Type B pancreatic cell (in vitro differentiated cells): ENCODE data around the gene CDKL2. TPM values are rescaled to one million over a fixed set of nuclear protein-coding genes. Genes with fewer than 3 reads are reported as not detected.

ENCODE experiments used
- DNase-seq: peaks from one replicate; pipeline ENCODE4 v3.0.0; 2021; ENCODE audit warnings: mixed read lengths; ENCODE audit not compliant: unreplicated experiment; ENCODE audit errors: extremely low spot score
- H3K27ac Mint-ChIP-seq: 2 replicates; pipeline ENCODE4 v1.8.0; 2021; ENCODE audit warnings: mild to moderate bottlenecking, mixed read lengths
- H3K27me3 Mint-ChIP-seq: 2 replicates; pipeline ENCODE4 v1.8.0; 2021; ENCODE audit warnings: mixed read lengths
- H3K36me3 Mint-ChIP-seq: 2 replicates; pipeline ENCODE4 v1.8.0; 2021; ENCODE audit warnings: mixed read lengths
- H3K4me1 Mint-ChIP-seq: one replicate; pipeline ENCODE4 v1.8.0; 2021; ENCODE audit warnings: mixed read lengths; ENCODE audit not compliant: unreplicated experiment
- H3K4me3 Mint-ChIP-seq: 2 replicates; pipeline ENCODE4 v1.8.0; 2021; ENCODE audit warnings: mild to moderate bottlenecking, mixed read lengths
- H3K9me3 Mint-ChIP-seq: 2 replicates; pipeline ENCODE4 v1.8.0; 2021; ENCODE audit warnings: mixed read lengths
- long read RNA-seq: library from polyadenylated mRNA; unstranded; transcript quantifications from one replicate; pipeline ENCODE4 v2.0.0, GENCODE V29; 2020
- total RNA-seq: library from RNA; stranded (reverse); gene quantifications from 2 replicates; pipeline ENCODE4 v1.2.1, GENCODE V29; 2021; ENCODE audit warnings: low replicate concordance
- TF ChIP-seq, protein P1 (sequence below): fragments of 200-600 bp; sonication (generic); conservative IDR thresholded peaks from 2 replicates; pipeline ENCODE4 v1.5.0; 2021; ENCODE audit warnings: antibody characterized with exemption, mild to moderate bottlenecking

The CDKL2 gene
- 0.71 and 2.6 TPM in 2 replicates for total RNA-seq
- long read RNA-seq, partial matches to known transcripts = 1 of 1 reads
- long read RNA-seq, other reads (novel, unspliced or antisense) = 0 of 1 reads

DNA sequence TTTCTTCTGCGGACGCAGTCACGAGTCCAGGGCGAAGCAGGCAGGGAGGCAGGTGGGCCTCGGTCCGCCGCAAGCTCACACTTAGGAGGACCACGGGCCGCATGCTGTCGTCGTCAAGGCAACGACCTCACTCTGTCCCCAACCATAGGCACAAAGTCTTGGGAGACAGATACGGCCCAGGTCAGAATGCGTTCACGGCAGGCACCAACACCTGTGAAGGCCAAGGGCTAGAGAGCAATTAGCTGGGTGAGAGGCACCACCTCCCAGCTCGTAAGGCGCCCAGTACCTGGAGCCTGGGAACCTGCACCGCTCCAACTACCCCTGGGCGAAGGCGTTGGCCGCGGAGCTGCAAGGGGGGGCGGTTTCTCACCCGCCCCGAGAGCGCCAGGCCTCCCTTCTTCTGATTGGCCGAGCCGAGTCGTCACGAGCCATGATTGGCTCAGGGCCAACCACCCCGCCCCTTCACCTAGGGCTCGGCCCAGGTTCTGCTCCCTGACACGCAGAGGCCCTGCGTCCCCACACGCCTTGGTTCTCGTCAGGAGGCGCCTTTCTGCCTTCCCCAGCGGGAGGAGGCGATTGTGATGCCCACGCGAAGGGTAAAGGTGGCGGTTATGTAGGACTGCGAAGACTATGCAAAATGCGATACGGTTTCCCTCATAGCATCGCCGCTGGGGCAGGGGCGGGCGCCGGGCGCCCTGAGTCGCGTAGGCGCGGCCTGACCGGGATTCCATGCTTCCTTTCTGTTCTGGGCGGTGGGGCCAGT lies at the start of gene CDKL2:
TSS of gene CDKL2 (minus strand) at position 355 of the 763 bp plus-strand sequence. CDS start 4,540 bp downstream, outside the sequence.
- Mint-ChIP-seq H3K4me3 (peak within 1 kb of the TSS; percentile 95), H3K9me3 (no peaks in the 10 kb centered on the region), H3K36me3 (no peaks in the 10 kb centered on the region), H3K27ac (peak within 1 kb of the TSS; percentile 33), H3K27me3 (no peaks in the 10 kb centered on the region), H3K4me1 (peaks cover 7% of the 10 kb centered on the region)
- DNase-seq = peak; percentile 91
- TF ChIP-seq, protein P1, sequence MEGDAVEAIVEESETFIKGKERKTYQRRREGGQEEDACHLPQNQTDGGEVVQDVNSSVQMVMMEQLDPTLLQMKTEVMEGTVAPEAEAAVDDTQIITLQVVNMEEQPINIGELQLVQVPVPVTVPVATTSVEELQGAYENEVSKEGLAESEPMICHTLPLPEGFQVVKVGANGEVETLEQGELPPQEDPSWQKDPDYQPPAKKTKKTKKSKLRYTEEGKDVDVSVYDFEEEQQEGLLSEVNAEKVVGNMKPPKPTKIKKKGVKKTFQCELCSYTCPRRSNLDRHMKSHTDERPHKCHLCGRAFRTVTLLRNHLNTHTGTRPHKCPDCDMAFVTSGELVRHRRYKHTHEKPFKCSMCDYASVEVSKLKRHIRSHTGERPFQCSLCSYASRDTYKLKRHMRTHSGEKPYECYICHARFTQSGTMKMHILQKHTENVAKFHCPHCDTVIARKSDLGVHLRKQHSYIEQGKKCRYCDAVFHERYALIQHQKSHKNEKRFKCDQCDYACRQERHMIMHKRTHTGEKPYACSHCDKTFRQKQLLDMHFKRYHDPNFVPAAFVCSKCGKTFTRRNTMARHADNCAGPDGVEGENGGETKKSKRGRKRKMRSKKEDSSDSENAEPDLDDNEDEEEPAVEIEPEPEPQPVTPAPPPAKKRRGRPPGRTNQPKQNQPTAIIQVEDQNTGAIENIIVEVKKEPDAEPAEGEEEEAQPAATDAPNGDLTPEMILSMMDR = no peak

DNA sequence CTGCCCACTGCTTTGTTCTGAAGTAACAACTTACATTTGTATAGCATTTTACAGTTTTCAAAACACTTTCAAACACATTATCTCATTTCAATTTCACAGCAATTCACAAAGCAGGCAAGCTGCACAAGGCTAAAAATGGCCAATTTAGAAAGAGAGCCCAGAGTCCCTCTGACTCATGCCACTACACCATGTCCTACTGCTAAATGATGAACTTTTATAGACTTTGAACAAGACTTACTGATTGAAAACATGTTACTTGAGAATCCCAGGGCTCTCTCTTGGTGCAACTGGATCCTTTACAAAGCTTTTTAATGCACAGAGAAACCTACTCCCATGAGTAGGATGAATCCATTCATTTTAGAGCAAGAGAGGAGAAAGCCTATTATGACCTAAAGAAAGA lies 48.6 kb upstream of the CDKL2 start:
- Mint-ChIP-seq H3K36me3 (no peaks in the 10 kb centered on the region), H3K4me1 (peaks cover 7% of the 10 kb centered on the region), H3K27ac (no peak overlapping the region), H3K9me3 (no peaks in the 10 kb centered on the region), H3K4me3 (no peak overlapping the region), H3K27me3 (no peaks in the 10 kb centered on the region)
- no peak for DNase-seq
- TF ChIP-seq, protein P1 = no peak

DNA sequence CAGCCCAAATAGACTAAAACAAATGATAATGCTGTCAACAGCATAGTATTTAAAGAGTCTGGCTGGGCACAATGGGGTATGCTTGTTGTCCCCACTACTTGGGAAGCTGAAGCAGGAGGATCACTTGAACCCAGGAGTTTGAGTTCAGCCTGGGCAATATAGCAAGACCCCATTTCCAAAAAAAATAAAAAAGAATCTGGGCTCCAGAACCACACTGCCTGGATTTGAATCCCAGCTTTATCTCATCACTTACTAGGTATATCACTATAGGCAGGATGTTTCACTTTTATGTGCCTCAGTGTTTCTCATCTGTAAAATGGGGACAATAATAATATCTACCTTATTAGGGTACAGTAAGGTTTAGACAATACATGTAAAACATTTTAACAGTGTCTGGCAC lies 48.1 kb upstream of the CDKL2 start:
- Mint-ChIP-seq H3K9me3 (no peaks in the 10 kb centered on the region), H3K27ac (no peak overlapping the region), H3K36me3 (no peaks in the 10 kb centered on the region), H3K4me3 (no peak overlapping the region), H3K4me1 (peaks cover 10% of the 10 kb centered on the region), H3K27me3 (no peaks in the 10 kb centered on the region)
- TF ChIP-seq, protein P1 = no peak
- no peak for DNase-seq

DNA sequence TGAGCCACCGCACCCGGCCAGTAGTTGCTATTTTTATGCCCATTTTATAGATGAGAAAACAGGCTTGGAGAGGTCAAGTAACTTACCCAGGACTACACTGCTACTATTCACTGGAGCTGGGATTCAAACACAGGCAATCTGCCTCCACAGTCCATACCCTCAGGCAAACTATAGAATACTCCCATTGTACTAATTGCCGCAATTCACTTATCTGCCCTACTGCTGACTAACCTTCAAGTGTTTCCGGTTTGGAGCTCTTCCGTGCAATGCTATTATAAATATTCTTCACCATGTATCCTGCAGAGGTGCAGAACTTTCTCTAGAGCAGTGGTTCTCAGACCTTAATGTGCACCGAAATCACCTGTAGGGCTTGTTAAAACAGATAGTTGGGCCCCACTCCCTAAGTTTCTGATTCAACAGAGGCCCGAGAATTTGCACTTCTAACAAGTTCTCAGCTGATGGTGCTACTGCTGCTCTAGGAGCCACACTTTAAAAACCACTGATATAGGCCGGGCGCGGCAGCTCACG lies 44.7 kb upstream of the CDKL2 start:
- H3K27me3 Mint-ChIP-seq = no peaks in the 10 kb centered on the region
- H3K9me3 Mint-ChIP-seq = no peaks in the 10 kb centered on the region
- TF ChIP-seq, protein P1 = no peak
- H3K36me3 Mint-ChIP-seq = no peaks in the 10 kb centered on the region
- peak overlapping the region; percentile 48 for H3K27ac Mint-ChIP-seq
- DNase-seq = no peak
- peaks cover 26% of the 10 kb centered on the region for H3K4me1 Mint-ChIP-seq
- peak overlapping the region; percentile 2 for H3K4me3 Mint-ChIP-seq

DNA sequence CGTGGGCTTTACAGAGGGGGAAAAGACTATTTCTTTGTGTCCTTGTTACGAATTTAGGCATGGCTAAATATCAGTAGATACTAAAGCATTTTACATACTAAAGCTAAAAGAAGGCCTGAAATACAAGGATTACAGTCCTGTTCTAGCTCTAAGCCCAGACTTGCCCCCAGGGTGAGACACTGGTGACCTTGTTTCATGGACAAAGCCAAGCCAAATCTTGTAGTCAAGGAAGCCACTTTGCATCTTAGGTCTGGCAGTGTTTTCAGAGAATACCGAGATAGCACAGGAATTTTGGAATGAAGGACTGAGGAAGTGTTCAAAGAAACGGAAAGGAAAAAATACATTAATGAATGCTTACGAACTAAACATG lies 43.6 kb upstream of the CDKL2 start:
- Mint-ChIP-seq H3K27me3 (no peaks in the 10 kb centered on the region), H3K4me1 (peaks cover 29% of the 10 kb centered on the region), H3K27ac (peak overlapping the region; percentile 99), H3K36me3 (no peaks in the 10 kb centered on the region), H3K4me3 (peak overlapping the region; percentile 99), H3K9me3 (no peaks in the 10 kb centered on the region)
- no peak for DNase-seq
- TF ChIP-seq, protein P1 = no peak
